K562 (cell line): ENCODE measurements around the gene HOXA5. TPM values are rescaled to one million over a fixed set of nuclear protein-coding genes. Genes with fewer than 3 reads are reported as not detected.

Source experiments
- ATAC-seq: fragments of 200-7000 bp; cut with Tn5 transposase; 3 replicates; pipeline ENCODE4 v1.9.1; 2020; ENCODE audit warnings: moderate library complexity
- BruUV-seq: library from RNA; stranded (reverse); fragments of 400-500 nt; replicated peaks from 2 replicates; lab custom pipeline; 2021; lab: Mats Ljungman, UMichigan
- CTCF ChIA-PET: fragments of 300-600 bp; formaldehyde crosslinking; extraction: SDS; loops from one replicate; lab custom pipeline; 2021; ENCODE audit warnings: low intra/inter-chr PET ratio; lab: Yijun Ruan, JAX
- POLR2A ChIA-PET: fragments of 300-600, 350-650 bp; sonication (Branson Sonifier 250); formaldehyde crosslinking; extraction: SDS; loops from one replicate; lab custom pipeline; 2021; ENCODE audit warnings: antibody characterized with exemption, inconsistent platforms; lab: Yijun Ruan, JAX
- DNase-seq, 4 experiments: peaks; one replicate each; pipeline versions ENCODE4 v3.0.0 to v3.0.0-alpha.2; 2011 to 2018; ENCODE audit warnings: low spot score in 3 of 4, mixed read lengths in 3 of 4; ENCODE audit errors: extremely low read depth in 1 of 4
- FAIRE-seq: peaks from 2 replicates; lab custom pipeline; 2011; peaks lifted over from hg19 to GRCh38; lab: Jason Lieb, UNC
- H2AFZ ChIP-seq: 2 replicates; pipeline ENCODE4 v1.6.0; 2011; ENCODE audit warnings: low read depth, low read length, control low read depth, inconsistent platforms
- H3K27ac ChIP-seq: fragments of 200-600 bp; 3 replicates; pipeline ENCODE4 v1.8.0; 2011; ENCODE audit warnings: low read depth, mild to moderate bottlenecking, control low read depth, inconsistent platforms, low read length, moderate library complexity, mixed read lengths; ENCODE audit errors: extremely low read depth
- H3K27me3 ChIP-seq, 2 experiments: fragments of 300-600 bp in 1 of 2; 2 replicates in 1 of 2; 3 replicates in 1 of 2; pipeline versions ENCODE4 v1.6.0 to v1.8.0; 2011; ENCODE audit warnings: inconsistent platforms in 2 of 2, low read length in 2 of 2, mild to moderate bottlenecking in 1 of 2, mixed read lengths in 1 of 2, moderate library complexity in 1 of 2; ENCODE audit not compliant: control insufficient read depth in 2 of 2, insufficient read depth in 2 of 2
- H3K36me3 ChIP-seq: fragments of 300-600 bp; 3 replicates; pipeline ENCODE4 v1.8.0; 2011; ENCODE audit warnings: mild to moderate bottlenecking, low read length, inconsistent platforms; ENCODE audit not compliant: control insufficient read depth, insufficient read depth
- H3K4me1 ChIP-seq, 2 experiments: fragments of 200-600 bp in 1 of 2; replicated peaks in 1 of 2; 2 replicates in 1 of 2; 3 replicates in 1 of 2; pipeline versions ENCODE4 v1.5.1 to v1.8.0; 2011; ENCODE audit warnings: inconsistent platforms in 2 of 2, low read length in 2 of 2, mild to moderate bottlenecking in 1 of 2, mixed read lengths in 1 of 2, moderate library complexity in 1 of 2; ENCODE audit not compliant: control insufficient read depth in 2 of 2, insufficient read depth in 2 of 2
- H3K4me2 ChIP-seq: 2 replicates; pipeline ENCODE4 v1.6.1; 2011; ENCODE audit warnings: low read length, control low read depth, inconsistent platforms, mixed read lengths; ENCODE audit not compliant: insufficient read depth
- H3K4me3 ChIP-seq: fragments of 200-600 bp; sonication (generic), shearing (Covaris generic); 2 replicates; pipeline ENCODE4 v1.5.1; 2016; ENCODE audit warnings: control low read depth, inconsistent platforms
- H3K79me2 ChIP-seq: fragments of 200-600 bp; 3 replicates; pipeline ENCODE4 v1.8.0; 2011; ENCODE audit warnings: low read length, inconsistent platforms; ENCODE audit not compliant: control insufficient read depth, insufficient read depth
- H3K9ac ChIP-seq, 2 experiments: 2 replicates each; pipeline versions ENCODE4 v1.6.0 to v1.6.1; 2011; ENCODE audit warnings: low read depth in 2 of 2, low read length in 2 of 2, control low read depth in 1 of 2, inconsistent platforms in 1 of 2, mild to moderate bottlenecking in 1 of 2, mixed read lengths in 1 of 2; ENCODE audit not compliant: insufficient read depth in 1 of 2
- H3K9me1 ChIP-seq: one replicate; pipeline ENCODE4 v1.6.0; 2011; ENCODE audit warnings: inconsistent platforms, mild to moderate bottlenecking, low read length, moderate library complexity; ENCODE audit not compliant: control insufficient read depth, insufficient read depth
- H3K9me3 ChIP-seq: replicated peaks from 2 replicates; pipeline ENCODE4 v1.5.1; 2011; ENCODE audit warnings: low read depth, low read length, inconsistent platforms; ENCODE audit not compliant: control insufficient read depth, insufficient read depth
- H4K20me1 ChIP-seq: replicated peaks from 2 replicates; pipeline ENCODE4 v1.6.1; 2011; ENCODE audit warnings: low read length, inconsistent platforms, mixed read lengths; ENCODE audit not compliant: control insufficient read depth, insufficient read depth
- FIP1L1 ChIP-seq: fragments of 200-400 bp; formaldehyde crosslinking; IDR thresholded peaks from 2 replicates; pipeline ENCODE4 v1.6.1; 2018; ENCODE audit warnings: mild to moderate bottlenecking, low read depth, low read length; ENCODE audit not compliant: poor library complexity, severe bottlenecking
- HEY1 ChIP-seq: fragments of 250-450 bp; sonication (Bioruptor Pico); IDR thresholded peaks from 2 replicates; pipeline ENCODE4 v1.5.0; 2020; ENCODE audit warnings: mild to moderate bottlenecking, moderate library complexity, borderline replicate concordance
- PHB ChIP-seq: fragments of 250-450 bp; sonication (Bioruptor Pico); IDR thresholded peaks from 2 replicates; pipeline ENCODE4 v1.5.0; 2021
- PTRF ChIP-seq: fragments of 450-650 bp; IDR thresholded peaks from 2 replicates; pipeline ENCODE4 v1.6.1; 2016; ENCODE audit warnings: mild to moderate bottlenecking, missing genetic modification characterization, missing compliant biosample characterization
- ZKSCAN8 ChIP-seq: fragments of 200-800 bp; sonication (Bioruptor generic); IDR thresholded peaks from 2 replicates; pipeline ENCODE4 v1.6.1; 2016; ENCODE audit warnings: missing genetic modification characterization, missing compliant biosample characterization
- ZNF253 ChIP-seq: fragments of 250-450 bp; sonication (Bioruptor Pico); conservative IDR thresholded peaks from 2 replicates; pipeline ENCODE4 v1.6.1; 2021; ENCODE audit warnings: mild to moderate bottlenecking
- ZNF695 ChIP-seq: fragments of 450-650 bp; formaldehyde crosslinking; IDR thresholded peaks from 2 replicates; pipeline ENCODE4 v1.4.0; 2020; ENCODE audit warnings: mild to moderate bottlenecking, moderate library complexity
- WGBS: fragments of 100-300 bp; shearing (Covaris generic); methylation state at CpG from one replicate; pipeline ENCODE4 v1.1.6; 2016; ENCODE audit warnings: low coverage, mixed read lengths; ENCODE audit not compliant: insufficient coverage; ENCODE audit errors: missing lambda C conversion rate; 5-methylcytosine and 5-hydroxymethylcytosine counted together
- in situ Hi-C: fragments of 300-500 bp; cut with MboI; formaldehyde crosslinking; loops from 4 replicates; pipeline ENCODE4 v1.15.0; 2018; ENCODE audit warnings: inconsistent platforms, mixed read lengths
- intact Hi-C: fragments of 100-400 bp; cut with micrococcal nuclease; formaldehyde crosslinking; loops from 2 replicates; pipeline ENCODE4 v1.14.2; 2022
- polyA plus RNA-seq, 8 experiments: library from polyadenylated mRNA; depleted of rRNA in 4 of 8; stranded (reverse) in 5 of 8; unstranded in 3 of 8; fragments of >200 nt; fragmentation: Nextera tagmentation in 2 of 8; fragmentation: Illumina TruSeq in 1 of 8; extraction: Ambion mirVana in 2 of 8; extraction: Trizol in 1 of 8; gene quantifications; 2 replicates each; pipeline versions ENCODE4 v1.2.1 to v1.2.3, GENCODE V29; 2011 to 2014; ENCODE audit warnings: inconsistent platforms in 1 of 8, missing spikeins in 1 of 8
- total RNA-seq, 7 experiments: library from RNA; depleted of rRNA in 6 of 7; stranded (reverse); fragments of >200 nt in 6 of 7; fragmentation: Illumina TruSeq in 2 of 7; extraction: Trizol in 2 of 7; gene quantifications; 2 replicates each; pipeline versions ENCODE4 v1.2.1 to v1.2.3, GENCODE V29; 2011 to 2021; ENCODE audit warnings: low replicate concordance in 1 of 7
- TF ChIP-seq, protein P1 (sequence below): IDR thresholded peaks from 2 replicates; pipeline ENCODE4 v1.6.1; 2014; ENCODE audit warnings: antibody characterized with exemption
- TF ChIP-seq, protein P2 (sequence below), 2 experiments: fragments of 450-650 bp in 1 of 2; sonication (generic) in 1 of 2; formaldehyde crosslinking in 1 of 2; IDR thresholded peaks in 1 of 2; conservative IDR thresholded peaks in 1 of 2; 2 replicates each; pipeline versions ENCODE4 v1.6.1 to v1.8.1; 2016 to 2023; ENCODE audit warnings: mild to moderate bottlenecking in 2 of 2, moderate library complexity in 2 of 2, inconsistent platforms in 1 of 2, missing genetic modification reagents in 1 of 2
- TF ChIP-seq, protein P3 (sequence below), 3 experiments: fragments of 200-800 bp in 1 of 3; fragments of 250-450 bp in 1 of 3; fragments of 450-650 bp in 1 of 3; sonication (Bioruptor Pico) in 1 of 3; sonication (Bioruptor generic) in 1 of 3; formaldehyde crosslinking in 1 of 3; IDR thresholded peaks; 2 replicates each; pipeline versions ENCODE4 v1.6.1 to v1.8.0; 2016 to 2022; ENCODE audit warnings: mild to moderate bottlenecking in 2 of 3, missing genetic modification characterization in 2 of 3, missing compliant biosample characterization in 1 of 3, moderate library complexity in 1 of 3

The HOXA5 gene
- total and polyA plus RNA-seq, 9 of the 15 experiments (the other 6 are each of a cell fraction or from before 2014, with no cell fraction given) = 0.13 TPM; not detected in 8

DNA sequence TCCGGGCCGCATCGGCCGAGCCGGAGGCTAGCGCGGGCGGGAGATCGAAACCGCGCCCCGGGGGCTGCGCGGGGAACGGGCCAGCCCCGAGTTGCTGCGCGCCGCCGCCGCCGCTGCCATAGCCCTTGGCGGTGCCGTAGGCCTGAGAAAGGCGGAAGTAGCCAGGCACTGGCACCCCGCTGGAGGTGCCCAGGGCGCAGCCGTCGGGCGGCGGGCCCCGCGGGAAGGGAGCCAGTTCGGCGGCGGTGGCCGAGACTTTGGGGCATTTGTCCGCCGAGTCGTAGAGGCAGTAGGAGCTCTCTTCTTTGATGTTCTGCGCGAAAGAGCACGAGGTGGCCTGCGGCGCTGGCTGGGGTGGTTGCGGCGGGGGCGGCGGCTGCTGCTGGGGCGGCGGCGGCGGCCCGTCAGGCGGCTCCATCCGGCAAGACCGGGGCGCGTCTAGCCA is 30.1 kb upstream of the HOXA5 start (continued):
- TF ChIP-seq PHB (CRISPR knock-in tag) = no peak

DNA sequence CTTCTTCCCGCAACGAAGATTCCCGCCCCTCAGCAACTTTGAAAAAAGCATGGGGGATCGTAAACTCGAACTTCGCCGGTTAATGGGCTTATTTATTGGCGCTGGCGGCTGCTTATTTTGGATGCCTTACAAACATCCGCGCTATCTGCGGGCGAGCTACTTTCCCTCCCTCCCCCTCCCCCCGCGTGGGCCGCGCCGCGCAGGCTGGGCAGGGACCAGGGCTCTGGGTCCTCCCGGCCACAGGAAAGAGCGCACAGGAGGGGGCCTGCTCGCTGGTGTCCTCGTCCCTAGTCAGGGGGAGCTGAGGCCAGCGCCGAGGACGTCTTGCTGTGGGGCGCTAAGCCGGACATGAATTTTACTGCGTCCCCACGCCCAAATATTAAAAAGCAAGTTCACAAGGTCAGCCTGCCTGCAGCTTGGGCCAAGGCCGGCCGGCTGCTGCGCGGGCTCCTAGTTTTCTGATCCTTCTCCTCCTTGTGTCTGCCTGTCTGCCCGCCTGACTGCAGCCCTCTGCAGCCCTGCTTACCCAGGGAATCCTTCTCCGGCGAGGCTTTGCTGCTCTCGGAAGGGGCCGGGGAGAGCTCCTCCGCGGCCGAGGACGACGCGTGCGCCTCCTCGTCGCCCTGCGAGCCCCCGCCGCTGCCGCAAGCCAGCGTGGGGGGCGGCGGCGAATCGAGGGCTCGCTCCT is 29.5 kb upstream of the HOXA5 start:
- no peak overlapping the region for H2AFZ ChIP-seq
- no TSS peak for BruUV-seq
- no peak overlapping the region for H3K9ac ChIP-seq
- intact Hi-C loops = no loop called here
- no peaks in the 10 kb centered on the region for H3K9me1 ChIP-seq
- no peak overlapping the region for H3K4me3 ChIP-seq
- H3K27ac ChIP-seq = no peak overlapping the region
- no peaks in the 10 kb centered on the region for H4K20me1 ChIP-seq
- DNase-seq (no peak), ATAC-seq (no peak), FAIRE-seq (no peak)
- in situ Hi-C loops = loop anchor here (25.0 kb wide), 3 partner anchors 661 to 1286 kb away; no protein-coding TSS in a partner anchor
- no peak overlapping the region for H3K4me2 ChIP-seq
- POLR2A ChIA-PET = no interaction called here
- H3K4me1 ChIP-seq = peaks cover 0 to 3% of the 10 kb centered on the region in 2 experiments; a peak in 1 of 5 replicates
- H3K36me3 ChIP-seq = no peaks in the 10 kb centered on the region
- H3K9me3 ChIP-seq = no peaks in the 10 kb centered on the region
- CTCF ChIA-PET = no interaction called here
- H3K27me3 ChIP-seq = peaks cover 29 to 76% of the 10 kb centered on the region in 2 experiments
- H3K79me2 ChIP-seq = no peaks in the 10 kb centered on the region
- WGBS = 23% methylated on average over 20 of the region's 58 CpGs
- TF ChIP-seq HEY1 (CRISPR knock-in tag) = no peak
- no peak for TF ChIP-seq ZNF695
- no peak for TF ChIP-seq ZNF253 (CRISPR knock-in tag)
- no peak for TF ChIP-seq PTRF (tag)
- TF ChIP-seq, protein P1, sequence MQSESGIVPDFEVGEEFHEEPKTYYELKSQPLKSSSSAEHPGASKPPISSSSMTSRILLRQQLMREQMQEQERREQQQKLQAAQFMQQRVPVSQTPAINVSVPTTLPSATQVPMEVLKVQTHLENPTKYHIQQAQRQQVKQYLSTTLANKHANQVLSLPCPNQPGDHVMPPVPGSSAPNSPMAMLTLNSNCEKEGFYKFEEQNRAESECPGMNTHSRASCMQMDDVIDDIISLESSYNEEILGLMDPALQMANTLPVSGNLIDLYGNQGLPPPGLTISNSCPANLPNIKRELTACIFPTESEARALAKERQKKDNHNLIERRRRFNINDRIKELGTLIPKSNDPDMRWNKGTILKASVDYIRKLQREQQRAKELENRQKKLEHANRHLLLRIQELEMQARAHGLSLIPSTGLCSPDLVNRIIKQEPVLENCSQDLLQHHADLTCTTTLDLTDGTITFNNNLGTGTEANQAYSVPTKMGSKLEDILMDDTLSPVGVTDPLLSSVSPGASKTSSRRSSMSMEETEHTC = no peak
- TF ChIP-seq, protein P2, sequence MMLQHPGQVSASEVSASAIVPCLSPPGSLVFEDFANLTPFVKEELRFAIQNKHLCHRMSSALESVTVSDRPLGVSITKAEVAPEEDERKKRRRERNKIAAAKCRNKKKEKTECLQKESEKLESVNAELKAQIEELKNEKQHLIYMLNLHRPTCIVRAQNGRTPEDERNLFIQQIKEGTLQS (IDR thresholded peaks at IDR 0.05) = no peak
- TF ChIP-seq, protein P2 (CRISPR knock-in tag; conservative IDR thresholded peaks at IDR 0.05) = no peak
- no peak for TF ChIP-seq FIP1L1
- TF ChIP-seq, protein P3, sequence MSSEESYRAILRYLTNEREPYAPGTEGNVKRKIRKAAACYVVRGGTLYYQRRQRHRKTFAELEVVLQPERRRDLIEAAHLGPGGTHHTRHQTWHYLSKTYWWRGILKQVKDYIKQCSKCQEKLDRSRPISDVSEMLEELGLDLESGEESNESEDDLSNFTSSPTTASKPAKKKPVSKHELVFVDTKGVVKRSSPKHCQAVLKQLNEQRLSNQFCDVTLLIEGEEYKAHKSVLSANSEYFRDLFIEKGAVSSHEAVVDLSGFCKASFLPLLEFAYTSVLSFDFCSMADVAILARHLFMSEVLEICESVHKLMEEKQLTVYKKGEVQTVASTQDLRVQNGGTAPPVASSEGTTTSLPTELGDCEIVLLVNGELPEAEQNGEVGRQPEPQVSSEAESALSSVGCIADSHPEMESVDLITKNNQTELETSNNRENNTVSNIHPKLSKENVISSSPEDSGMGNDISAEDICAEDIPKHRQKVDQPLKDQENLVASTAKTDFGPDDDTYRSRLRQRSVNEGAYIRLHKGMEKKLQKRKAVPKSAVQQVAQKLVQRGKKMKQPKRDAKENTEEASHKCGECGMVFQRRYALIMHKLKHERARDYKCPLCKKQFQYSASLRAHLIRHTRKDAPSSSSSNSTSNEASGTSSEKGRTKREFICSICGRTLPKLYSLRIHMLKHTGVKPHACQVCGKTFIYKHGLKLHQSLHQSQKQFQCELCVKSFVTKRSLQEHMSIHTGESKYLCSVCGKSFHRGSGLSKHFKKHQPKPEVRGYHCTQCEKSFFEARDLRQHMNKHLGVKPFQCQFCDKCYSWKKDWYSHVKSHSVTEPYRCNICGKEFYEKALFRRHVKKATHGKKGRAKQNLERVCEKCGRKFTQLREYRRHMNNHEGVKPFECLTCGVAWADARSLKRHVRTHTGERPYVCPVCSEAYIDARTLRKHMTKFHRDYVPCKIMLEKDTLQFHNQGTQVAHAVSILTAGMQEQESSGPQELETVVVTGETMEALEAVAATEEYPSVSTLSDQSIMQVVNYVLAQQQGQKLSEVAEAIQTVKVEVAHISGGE (CRISPR knock-in tag; IDR thresholded peaks at IDR 0.05) = no peak
- no peak for TF ChIP-seq ZKSCAN8 (CRISPR knock-in tag)
